ENCODE measurements around the gene ZNF865.

Gene ZNF865

GRCh38 chr19:55663846-55664536 lies 58.5 kb downstream of the ZNF865 start:
- DNase-seq: no peak

- no peak for DNase-seq
These were observed 61.0 kb downstream of the ZNF865 start for GRCh38 chr19:55666343-55667005.

Data from NCI-H510A treated with DMSO at 0.1 percent for 48 hours (cell line).